SJSA1 (cell line): ENCODE results near the gene CYTIP. TPM values are rescaled to one million over a fixed set of nuclear protein-coding genes. Genes with fewer than 3 reads are reported as not detected.

Experiments
- DNase-seq, 2 experiments: peaks; one replicate each; pipeline ENCODE4 v3.0.0-alpha.2; 2015 to 2020; ENCODE audit warnings: low spot score in 2 of 2, low read depth in 1 of 2
- H3K27ac ChIP-seq: fragments of 250-450 bp; sonication (Bioruptor Pico); 2 replicates; pipeline ENCODE4 v1.5.1; 2020; ENCODE audit warnings: mild to moderate bottlenecking, moderate library complexity
- H3K27me3 ChIP-seq: fragments of 250-450 bp; sonication (Bioruptor Pico); replicated peaks from 2 replicates; pipeline ENCODE4 v1.5.1; 2020; ENCODE audit warnings: mild to moderate bottlenecking, moderate library complexity
- H3K36me3 ChIP-seq: fragments of 250-450 bp; sonication (Bioruptor Pico); 2 replicates; pipeline ENCODE4 v1.5.1; 2020; ENCODE audit warnings: mild to moderate bottlenecking
- H3K4me1 ChIP-seq: fragments of 250-450 bp; sonication (Bioruptor Pico); replicated peaks from 2 replicates; pipeline ENCODE4 v1.6.1; 2021; ENCODE audit warnings: mild to moderate bottlenecking
- H3K4me3 ChIP-seq: fragments of 250-450 bp; sonication (Bioruptor Pico); 2 replicates; pipeline ENCODE4 v1.5.1; 2020; ENCODE audit warnings: mild to moderate bottlenecking
- H3K9me3 ChIP-seq: fragments of 250-450 bp; sonication (Bioruptor Pico); replicated peaks from 2 replicates; pipeline ENCODE4 v1.5.1; 2020; ENCODE audit warnings: mild to moderate bottlenecking
- total RNA-seq: library from RNA; depleted of rRNA; stranded (reverse); fragments of >200 nt; shearing (Covaris generic); gene quantifications from 2 replicates; pipeline ENCODE4 v1.2.3, GENCODE V29; 2014

CYTIP gene
- total RNA-seq, 1 experiment from 2014 or later = not detected

DNA sequence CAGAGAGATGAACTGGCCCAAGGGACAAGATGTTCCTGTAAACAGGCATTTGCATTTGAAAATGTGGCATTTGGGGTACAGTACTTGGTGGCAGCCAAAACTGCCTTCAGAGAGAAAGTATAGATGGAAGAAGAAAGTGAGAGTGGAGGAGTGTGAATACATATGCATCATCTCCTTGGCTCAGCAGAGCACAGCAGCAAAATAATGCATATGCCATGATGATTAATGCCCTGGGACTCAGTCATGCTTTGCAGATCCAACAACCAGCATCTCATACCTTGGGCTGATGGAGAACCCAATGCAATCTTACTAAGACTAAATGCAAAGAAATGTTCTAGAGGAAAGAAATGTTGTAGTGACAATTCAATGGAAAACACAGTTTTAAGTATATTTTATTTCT is 29.7 kb upstream of the CYTIP start:
- Histone ChIP-seq H3K27ac (no peak overlapping the region), H3K4me1 (peaks cover 18% of the 10 kb centered on the region), H3K36me3 (no peaks in the 10 kb centered on the region), H3K27me3 (no peaks in the 10 kb centered on the region), H3K4me3 (no peak overlapping the region), H3K9me3 (no peaks in the 10 kb centered on the region)
- no peak for DNase-seq

DNA sequence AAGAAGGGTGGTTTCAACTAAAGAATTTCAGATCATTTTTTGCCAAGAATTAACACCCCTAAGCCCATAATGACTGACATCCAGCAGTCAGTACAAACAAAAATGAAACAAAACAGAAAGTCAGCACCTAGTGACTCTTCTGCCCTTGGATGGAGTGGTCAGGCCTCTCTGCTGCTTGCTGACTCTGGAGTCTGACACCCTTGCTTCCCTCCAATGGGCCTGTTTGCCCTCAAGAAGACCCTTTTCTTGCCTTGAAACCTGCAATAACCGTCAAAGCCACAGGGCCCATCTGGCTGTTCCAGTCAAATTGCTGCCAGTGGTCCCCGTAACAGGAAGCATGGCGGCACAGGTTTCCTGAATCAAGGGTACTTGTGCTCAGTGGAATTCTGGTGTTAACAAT is 27.2 kb upstream of the CYTIP start:
- Histone ChIP-seq H3K27me3 (no peaks in the 10 kb centered on the region), H3K27ac (no peak overlapping the region), H3K4me3 (no peak overlapping the region), H3K4me1 (peaks cover 21% of the 10 kb centered on the region), H3K36me3 (no peaks in the 10 kb centered on the region), H3K9me3 (no peaks in the 10 kb centered on the region)
- no peak for DNase-seq

DNA sequence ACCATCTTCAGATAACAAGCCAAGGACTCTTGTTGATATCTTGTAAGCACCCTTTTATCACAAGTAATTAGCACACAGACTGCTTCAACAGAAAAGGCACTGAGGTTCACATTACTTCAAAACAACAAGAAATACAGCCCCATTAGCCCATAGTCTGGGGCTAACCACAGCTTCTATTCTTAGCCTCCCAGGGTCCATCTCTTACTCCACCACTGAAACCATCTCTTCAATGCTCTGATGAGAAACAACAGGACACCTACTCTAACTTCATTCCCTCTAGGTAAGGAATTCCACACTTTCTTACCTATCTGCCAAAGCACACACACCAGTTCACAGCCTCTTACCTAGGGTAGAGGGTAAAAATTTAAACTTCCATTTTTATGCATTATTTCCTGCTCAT is 26.4 kb upstream of the CYTIP start:
- Histone ChIP-seq H3K9me3 (no peaks in the 10 kb centered on the region), H3K27me3 (no peaks in the 10 kb centered on the region), H3K36me3 (no peaks in the 10 kb centered on the region), H3K4me1 (peaks cover 21% of the 10 kb centered on the region), H3K27ac (peak overlapping the region; percentile 46), H3K4me3 (no peak overlapping the region)
- no peak for DNase-seq

DNA sequence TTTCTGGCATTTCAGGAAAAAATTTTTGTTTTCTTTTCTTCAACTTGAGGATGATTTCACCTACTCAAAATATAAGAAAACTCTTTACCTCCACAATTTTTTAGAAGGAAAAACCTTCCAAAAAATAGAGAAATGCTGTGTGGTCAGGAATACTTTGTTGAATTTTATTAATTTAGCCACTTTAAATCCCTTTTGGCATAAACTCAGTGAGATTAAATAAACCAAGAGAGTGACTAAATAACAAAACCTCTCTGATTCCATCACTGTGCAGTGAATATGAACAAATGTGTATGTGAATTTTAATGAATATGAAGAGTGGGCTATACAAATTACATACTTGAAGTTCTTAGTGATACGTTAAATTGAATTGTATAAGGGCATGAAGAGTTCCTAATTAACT is 25.8 kb upstream of the CYTIP start:
- no peak for DNase-seq
- Histone ChIP-seq H3K36me3 (no peaks in the 10 kb centered on the region), H3K4me3 (no peak overlapping the region), H3K27ac (peak overlapping the region; percentile 46), H3K4me1 (peaks cover 21% of the 10 kb centered on the region), H3K27me3 (no peaks in the 10 kb centered on the region), H3K9me3 (no peaks in the 10 kb centered on the region)

DNA sequence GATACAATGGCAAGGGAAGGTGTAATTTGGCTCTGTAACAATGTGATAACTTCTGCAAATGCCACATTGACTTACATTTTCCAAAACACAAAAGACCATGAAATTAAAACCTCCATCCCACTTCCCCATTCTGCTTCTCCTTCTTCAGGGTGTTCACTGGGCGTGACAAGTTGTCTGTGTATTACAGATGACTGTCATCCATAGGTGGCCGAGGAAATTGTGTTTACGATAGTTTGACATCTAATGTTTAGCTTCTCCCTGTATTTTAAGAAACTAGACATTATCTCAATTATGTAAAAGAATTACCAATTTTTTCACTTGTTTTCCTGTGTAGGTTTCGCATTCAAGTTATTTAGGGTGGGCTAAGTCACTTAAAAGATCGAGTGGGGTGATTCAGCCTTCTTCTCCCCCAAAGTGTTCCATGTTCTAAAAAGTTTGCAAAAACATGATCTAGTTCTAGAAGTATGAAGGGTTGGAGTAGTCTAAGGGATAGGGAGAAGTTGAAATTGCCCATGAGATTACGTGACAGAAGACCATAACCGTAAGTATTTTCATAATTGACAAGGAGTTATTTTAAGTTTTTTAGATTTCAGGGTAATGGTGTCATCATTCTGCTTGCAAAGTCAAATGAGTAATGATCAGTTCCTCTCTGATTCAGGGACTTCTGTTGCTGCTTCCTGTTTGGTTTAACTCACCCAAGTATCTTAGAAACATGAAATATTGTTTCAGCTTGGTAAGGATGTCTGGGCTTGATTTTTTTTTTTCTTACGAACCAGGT is 25.2 kb upstream of the CYTIP start:
- H3K9me3 ChIP-seq = no peaks in the 10 kb centered on the region
- DNase-seq = peak in 1 of 2 experiments; percentile 44
- H3K4me3 ChIP-seq = no peak overlapping the region
- peaks cover 21% of the 10 kb centered on the region for H3K4me1 ChIP-seq
- H3K27me3 ChIP-seq = no peaks in the 10 kb centered on the region
- H3K36me3 ChIP-seq = no peaks in the 10 kb centered on the region
- H3K27ac ChIP-seq = peak overlapping the region; percentile 61

DNA sequence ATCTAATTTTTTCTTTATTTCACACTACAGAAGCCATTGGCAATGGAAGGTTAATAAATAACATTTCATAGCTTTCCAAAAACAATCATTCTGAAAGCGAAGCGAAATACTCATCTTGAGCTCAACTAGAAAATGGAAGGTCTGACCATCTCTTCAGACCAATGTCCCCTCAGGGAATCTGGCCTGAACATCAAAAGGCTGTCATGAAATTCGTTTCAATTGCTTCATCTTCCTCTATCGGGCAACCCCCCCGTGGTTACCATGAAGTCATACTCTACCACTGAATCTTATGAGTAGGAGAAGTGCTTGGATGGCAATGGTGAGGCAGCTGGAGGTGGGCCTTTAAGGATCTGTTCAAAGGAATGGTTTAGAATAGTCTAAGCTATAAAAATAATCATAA is 22.9 kb upstream of the CYTIP start:
- no peaks in the 10 kb centered on the region for H3K27me3 ChIP-seq
- no peak overlapping the region for H3K27ac ChIP-seq
- H3K9me3 ChIP-seq = no peaks in the 10 kb centered on the region
- DNase-seq = no peak
- no peak overlapping the region for H3K4me3 ChIP-seq
- H3K4me1 ChIP-seq = peaks cover 21% of the 10 kb centered on the region
- H3K36me3 ChIP-seq = no peaks in the 10 kb centered on the region

DNA sequence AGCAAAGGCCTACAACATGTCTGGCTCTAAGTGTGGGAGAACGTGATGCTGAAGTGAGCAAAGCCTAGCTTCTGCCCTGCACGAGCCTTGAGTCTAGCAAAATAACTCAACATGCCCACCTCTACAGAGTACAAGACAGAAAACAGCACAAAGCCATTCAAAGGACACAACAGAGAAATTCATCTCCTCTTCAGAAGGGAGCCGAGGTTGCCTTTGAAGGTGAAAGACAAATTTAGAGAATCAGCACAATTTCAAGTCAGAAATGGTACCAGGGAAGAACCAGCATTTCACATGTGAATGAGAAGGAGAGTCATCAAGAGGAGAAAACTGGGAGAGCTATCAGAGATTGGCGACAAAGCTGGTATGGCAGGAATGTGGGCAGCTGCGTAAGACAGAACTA is 21.7 kb upstream of the CYTIP start:
- no peak for DNase-seq
- H3K27ac ChIP-seq = no peak overlapping the region
- H3K27me3 ChIP-seq = no peaks in the 10 kb centered on the region
- H3K4me1 ChIP-seq = peaks cover 32% of the 10 kb centered on the region
- no peaks in the 10 kb centered on the region for H3K36me3 ChIP-seq
- no peak overlapping the region for H3K4me3 ChIP-seq
- no peaks in the 10 kb centered on the region for H3K9me3 ChIP-seq

DNA sequence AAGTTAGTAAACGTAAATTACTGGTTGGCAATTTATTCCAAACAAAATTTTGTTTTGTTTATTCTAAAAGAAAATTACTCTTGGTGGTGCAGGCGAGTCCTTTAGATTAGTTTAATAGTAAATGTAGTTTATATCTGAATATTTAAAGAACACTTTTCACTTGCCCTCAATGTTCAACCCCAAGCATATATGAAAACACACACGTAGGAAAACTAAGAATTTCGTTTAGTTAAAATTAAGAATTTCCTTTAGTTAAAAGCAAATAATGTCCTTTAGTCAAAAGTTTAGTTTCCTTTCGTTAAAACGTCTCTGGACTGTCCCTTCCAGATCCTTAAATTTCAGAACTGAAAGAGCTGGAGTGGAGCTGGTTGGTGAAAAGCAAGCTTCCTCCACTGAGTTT is 19.1 kb upstream of the CYTIP start:
- Histone ChIP-seq H3K36me3 (no peaks in the 10 kb centered on the region), H3K4me1 (peaks cover 21% of the 10 kb centered on the region), H3K27me3 (no peaks in the 10 kb centered on the region), H3K27ac (no peak overlapping the region), H3K9me3 (no peaks in the 10 kb centered on the region), H3K4me3 (no peak overlapping the region)
- DNase-seq = no peak

DNA sequence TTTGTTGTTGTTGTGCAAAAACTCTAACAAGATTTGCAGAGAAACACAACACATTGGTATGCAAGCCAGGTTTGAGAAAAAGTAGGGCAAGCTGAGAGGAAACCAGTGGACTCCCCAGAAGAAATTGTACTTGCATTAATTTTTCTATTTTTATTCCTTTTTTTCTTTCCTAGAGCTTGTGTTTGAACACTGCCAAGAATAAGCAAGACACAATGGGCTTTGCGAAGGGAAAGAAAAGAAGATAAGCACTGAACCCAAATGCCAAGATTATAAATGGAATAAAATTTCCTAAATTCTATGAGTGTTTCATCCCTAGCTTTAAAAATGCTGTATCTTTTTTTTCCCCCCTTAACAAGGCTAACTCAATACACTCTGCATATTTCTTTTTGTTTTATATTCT is 17.0 kb upstream of the CYTIP start:
- no peaks in the 10 kb centered on the region for H3K27me3 ChIP-seq
- no peaks in the 10 kb centered on the region for H3K9me3 ChIP-seq
- no peak for DNase-seq
- no peak overlapping the region for H3K4me3 ChIP-seq
- peak overlapping the region; percentile 24 for H3K27ac ChIP-seq
- no peaks in the 10 kb centered on the region for H3K36me3 ChIP-seq
- H3K4me1 ChIP-seq = peaks cover 21% of the 10 kb centered on the region

DNA sequence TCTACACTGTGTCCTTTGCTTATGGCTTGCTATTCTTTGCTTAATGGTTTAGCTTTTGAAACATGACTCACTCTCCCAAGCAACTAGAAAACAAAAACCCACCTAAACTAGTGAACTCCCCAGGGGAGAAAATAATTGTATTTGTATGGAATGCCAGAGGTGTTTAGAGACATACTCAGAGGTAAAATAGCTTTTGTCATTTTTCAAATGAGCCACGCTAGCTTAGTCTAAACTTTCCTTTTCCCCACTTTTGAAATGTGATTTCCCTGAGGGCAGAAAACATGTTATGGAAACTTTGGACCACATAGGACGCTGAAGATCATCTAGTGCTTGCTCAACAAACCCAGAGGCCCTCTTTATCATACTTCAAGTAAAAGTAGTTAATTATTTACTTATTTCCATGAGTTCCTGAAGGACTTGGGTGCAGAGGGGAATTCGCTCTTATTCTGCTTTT is 16.5 kb upstream of the CYTIP start:
- peak in 1 of 2 experiments; percentile 82 for DNase-seq
- Histone ChIP-seq H3K4me1 (peaks cover 21% of the 10 kb centered on the region), H3K27me3 (no peaks in the 10 kb centered on the region)

DNA sequence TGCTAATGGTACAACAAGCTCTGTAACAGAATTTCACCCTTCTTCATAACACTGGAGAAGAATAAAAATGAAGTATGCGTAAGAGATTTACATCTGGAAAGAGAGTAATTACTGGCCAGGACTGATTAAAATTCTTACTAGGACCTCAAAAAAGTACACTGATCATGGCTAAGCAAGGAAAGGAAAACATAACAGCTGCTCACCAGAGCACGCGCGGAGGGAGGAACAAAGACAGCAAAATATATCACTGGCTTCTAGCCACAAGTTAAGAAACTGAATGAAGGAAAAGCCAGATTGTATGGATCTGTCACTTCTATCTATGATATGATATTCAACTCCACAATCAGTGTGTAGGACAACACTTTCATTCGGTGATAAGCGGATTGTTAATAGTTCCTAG is 15.6 kb upstream of the CYTIP start:
- DNase-seq = no peak
- Histone ChIP-seq H3K27ac (peak overlapping the region; percentile 24; the same call in 1 of the 2 replicates), H3K27me3 (no peaks in the 10 kb centered on the region), H3K4me3 (no peak overlapping the region), H3K36me3 (no peaks in the 10 kb centered on the region), H3K9me3 (no peaks in the 10 kb centered on the region), H3K4me1 (peaks cover 21% of the 10 kb centered on the region)

More for the DNA sequence above, 16.5 kb upstream of the CYTIP start:
- Histone ChIP-seq H3K9me3 (no peaks in the 10 kb centered on the region), H3K36me3 (no peaks in the 10 kb centered on the region), H3K4me3 (no peak overlapping the region), H3K27ac (peak overlapping the region; percentile 24)

DNA sequence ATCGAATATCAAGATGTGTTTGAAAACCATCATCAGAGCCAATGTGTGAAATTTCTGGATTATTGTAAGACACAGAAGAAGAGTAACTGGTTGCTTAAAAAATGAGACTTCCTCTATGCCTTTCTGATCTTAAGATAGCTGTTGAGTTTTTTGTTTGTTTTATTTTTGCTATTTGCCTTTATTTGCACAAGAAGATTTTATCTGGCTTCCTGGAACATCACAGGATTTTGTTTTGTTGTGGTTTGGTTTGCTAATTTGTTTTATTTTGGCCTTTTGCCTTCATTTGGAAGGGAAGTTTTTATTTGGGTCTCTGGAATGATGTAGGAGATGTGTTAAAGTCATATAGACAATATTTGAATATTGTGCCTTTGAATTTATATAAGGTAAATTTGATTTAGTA is 3.9 kb upstream of the CYTIP start:
- Histone ChIP-seq H3K36me3 (no peaks in the 10 kb centered on the region), H3K9me3 (no peaks in the 10 kb centered on the region), H3K4me1 (no peaks in the 10 kb centered on the region), H3K4me3 (no peak overlapping the region), H3K27me3 (no peaks in the 10 kb centered on the region), H3K27ac (no peak overlapping the region)
- no peak for DNase-seq

DNA sequence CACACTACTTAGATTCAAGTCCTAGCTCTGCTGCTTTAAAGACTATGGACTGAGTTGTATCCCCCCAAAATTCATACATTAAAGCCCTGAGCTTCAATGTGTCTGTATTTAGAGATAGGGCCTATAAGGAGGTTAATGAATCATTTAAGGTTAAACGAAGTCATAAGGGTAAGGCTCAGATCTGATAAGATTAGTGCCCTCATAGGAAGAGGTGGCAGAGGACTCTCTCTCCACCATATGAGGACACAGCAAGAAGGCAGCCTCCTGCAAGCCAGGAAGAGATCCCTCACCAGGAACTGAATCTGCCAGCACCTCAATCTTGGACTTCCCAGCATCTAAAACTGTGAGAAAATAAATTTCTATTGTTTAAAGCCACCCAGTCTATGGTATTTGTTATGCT is 3.1 kb upstream of the CYTIP start:
- no peaks in the 10 kb centered on the region for H3K9me3 ChIP-seq
- no peaks in the 10 kb centered on the region for H3K27me3 ChIP-seq
- no peaks in the 10 kb centered on the region for H3K36me3 ChIP-seq
- DNase-seq = no peak
- no peaks in the 10 kb centered on the region for H3K4me1 ChIP-seq
- H3K27ac ChIP-seq = no peak overlapping the region
- H3K4me3 ChIP-seq = no peak overlapping the region

DNA sequence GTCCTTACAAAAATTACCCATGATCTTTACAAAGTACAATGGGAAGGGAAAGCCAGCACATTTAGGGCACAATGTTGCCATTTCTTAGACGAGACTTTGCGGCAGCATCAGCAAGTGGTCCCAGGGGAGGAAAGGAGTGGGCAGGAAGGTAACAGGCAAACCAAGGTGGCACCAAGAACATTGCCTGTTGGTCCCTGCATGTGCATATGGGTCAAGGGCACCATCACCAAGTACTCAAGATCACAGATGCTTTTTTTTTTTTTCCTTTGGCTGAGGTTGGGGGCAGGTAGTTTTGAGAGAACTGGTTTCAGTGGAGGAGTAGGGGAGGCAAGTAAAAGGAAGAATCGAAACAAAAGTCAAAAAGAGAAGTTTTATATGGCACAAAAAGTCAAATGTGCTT is 752 bp upstream of the CYTIP start:
- H3K4me1 ChIP-seq = no peaks in the 10 kb centered on the region

DNA sequence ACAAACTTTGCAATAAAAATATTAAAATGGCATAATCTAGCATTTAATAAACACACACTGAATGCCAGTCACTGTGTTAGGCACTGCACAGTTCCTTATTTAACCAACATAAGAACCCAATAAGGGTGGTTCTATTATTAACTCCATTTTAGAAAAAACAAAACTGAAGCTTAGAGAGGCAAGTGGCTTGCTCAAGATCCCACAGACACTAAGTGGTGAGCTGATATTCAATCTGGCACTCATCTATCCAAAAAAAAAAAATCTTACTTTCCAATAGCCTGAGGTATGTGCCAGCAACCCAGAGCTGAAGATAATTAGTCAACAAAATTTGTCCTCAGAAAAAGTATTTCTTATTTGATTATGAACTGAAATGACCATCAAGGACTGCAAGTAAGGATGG is 799 bp downstream of the CYTIP start:
- H3K27me3 ChIP-seq = no peaks in the 10 kb centered on the region
- no peaks in the 10 kb centered on the region for H3K36me3 ChIP-seq
- no peak overlapping the region for H3K27ac ChIP-seq
- H3K4me3 ChIP-seq = no peak overlapping the region
- no peaks in the 10 kb centered on the region for H3K4me1 ChIP-seq
- DNase-seq = no peak
- no peaks in the 10 kb centered on the region for H3K9me3 ChIP-seq

More for the DNA sequence above, 752 bp upstream of the CYTIP start:
- Histone ChIP-seq H3K36me3 (no peaks in the 10 kb centered on the region), H3K27me3 (no peaks in the 10 kb centered on the region), H3K4me3 (no peak overlapping the region), H3K9me3 (no peaks in the 10 kb centered on the region), H3K27ac (no peak overlapping the region)
- DNase-seq = no peak
